Measurements from ENCODE around the gene TM7SF3.

Gene TM7SF3

DNA sequence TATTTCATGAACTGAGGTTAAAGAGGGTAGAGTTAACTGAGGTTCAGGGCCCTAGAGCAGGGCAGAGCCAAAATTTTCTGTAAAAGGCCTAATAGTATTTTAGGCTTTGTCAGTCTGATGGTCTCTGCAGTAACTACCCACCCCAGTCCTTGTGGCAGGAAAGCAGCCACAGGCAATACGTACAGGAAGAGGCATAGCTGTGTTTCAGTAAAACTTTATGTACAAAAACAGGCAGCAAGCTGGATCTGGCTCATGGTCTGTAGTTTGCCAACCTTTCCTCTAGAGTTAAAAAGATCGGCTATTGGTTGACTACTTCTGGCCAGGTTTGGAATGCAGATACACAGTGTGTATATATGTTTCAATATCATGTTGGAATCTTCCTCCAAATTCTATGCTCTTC is 17.2 kb downstream of the TM7SF3 start:
- no peak overlapping the region for H3K27ac ChIP-seq (ENCODE audit: low read length)
- no peaks in the 10 kb centered on the region for H4K20me1 ChIP-seq (ENCODE audit: insufficient read depth, low read length)
- H3K4me1 ChIP-seq (ENCODE audit: low read length) = peaks cover 9% of the 10 kb centered on the region; the same call in 1 of the 2 replicates
- no peak overlapping the region for H3K9ac ChIP-seq (ENCODE audit: low read length)
- no peaks in the 10 kb centered on the region for H3K27me3 ChIP-seq (ENCODE audit: low read depth, low read length)
- no peaks in the 10 kb centered on the region for H3K9me3 ChIP-seq (ENCODE audit: insufficient read depth, low read length)
- H3K36me3 ChIP-seq (replicated peaks; ENCODE audit: low read depth, low read length) = peaks cover 20% of the 10 kb centered on the region
- H3K79me2 ChIP-seq (ENCODE audit: low read length) = no peaks in the 10 kb centered on the region
- no peak overlapping the region for H3K4me2 ChIP-seq (ENCODE audit: low read length)
- H2AFZ ChIP-seq (ENCODE audit: low read depth, low read length) = no peak overlapping the region
- TF ChIP-seq, protein P1, sequence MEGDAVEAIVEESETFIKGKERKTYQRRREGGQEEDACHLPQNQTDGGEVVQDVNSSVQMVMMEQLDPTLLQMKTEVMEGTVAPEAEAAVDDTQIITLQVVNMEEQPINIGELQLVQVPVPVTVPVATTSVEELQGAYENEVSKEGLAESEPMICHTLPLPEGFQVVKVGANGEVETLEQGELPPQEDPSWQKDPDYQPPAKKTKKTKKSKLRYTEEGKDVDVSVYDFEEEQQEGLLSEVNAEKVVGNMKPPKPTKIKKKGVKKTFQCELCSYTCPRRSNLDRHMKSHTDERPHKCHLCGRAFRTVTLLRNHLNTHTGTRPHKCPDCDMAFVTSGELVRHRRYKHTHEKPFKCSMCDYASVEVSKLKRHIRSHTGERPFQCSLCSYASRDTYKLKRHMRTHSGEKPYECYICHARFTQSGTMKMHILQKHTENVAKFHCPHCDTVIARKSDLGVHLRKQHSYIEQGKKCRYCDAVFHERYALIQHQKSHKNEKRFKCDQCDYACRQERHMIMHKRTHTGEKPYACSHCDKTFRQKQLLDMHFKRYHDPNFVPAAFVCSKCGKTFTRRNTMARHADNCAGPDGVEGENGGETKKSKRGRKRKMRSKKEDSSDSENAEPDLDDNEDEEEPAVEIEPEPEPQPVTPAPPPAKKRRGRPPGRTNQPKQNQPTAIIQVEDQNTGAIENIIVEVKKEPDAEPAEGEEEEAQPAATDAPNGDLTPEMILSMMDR (IDR thresholded peaks at IDR 0.05; ENCODE audit: low read depth, low read length) = no peak
- TF ChIP-seq EZH2phosphoT487 (IDR thresholded peaks at IDR 0.05; ENCODE audit: low read depth) = no peak
- H3K4me3 ChIP-seq (ENCODE audit: low read length) = no peak overlapping the region

- no peak for TF ChIP-seq EZH2phosphoT487 (IDR thresholded peaks at IDR 0.05; ENCODE audit: low read depth)
- TF ChIP-seq, protein P1 (IDR thresholded peaks at IDR 0.05; ENCODE audit: low read depth, low read length) = no peak
- Histone ChIP-seq H4K20me1 (ENCODE audit: insufficient read depth, low read length) (no peaks in the 10 kb centered on the region), H3K36me3 (replicated peaks; ENCODE audit: low read depth, low read length) (peaks cover 22% of the 10 kb centered on the region), H3K9ac (ENCODE audit: low read length) (no peak overlapping the region), H3K9me3 (ENCODE audit: insufficient read depth, low read length) (no peaks in the 10 kb centered on the region), H3K79me2 (ENCODE audit: low read length) (no peaks in the 10 kb centered on the region), H3K4me2 (ENCODE audit: low read length) (no peak overlapping the region), H3K27ac (ENCODE audit: low read length) (no peak overlapping the region), H3K4me3 (ENCODE audit: low read length) (no peak overlapping the region), H3K4me1 (ENCODE audit: low read length) (peaks cover 9% of the 10 kb centered on the region; the same call in 1 of the 2 replicates), H2AFZ (ENCODE audit: low read depth, low read length) (no peak overlapping the region), H3K27me3 (ENCODE audit: low read depth, low read length) (no peaks in the 10 kb centered on the region)
Observed at GRCh38 chr12:26995706-26996105, 18.5 kb downstream of the TM7SF3 start.

GRCh38 chr12:26994109-26994508 is 20.1 kb downstream of the TM7SF3 start:
- no peaks in the 10 kb centered on the region for H3K9me3 ChIP-seq (ENCODE audit: insufficient read depth, low read length)
- no peaks in the 10 kb centered on the region for H3K79me2 ChIP-seq (ENCODE audit: low read length)
- no peak for TF ChIP-seq EZH2phosphoT487 (IDR thresholded peaks at IDR 0.05; ENCODE audit: low read depth)
- TF ChIP-seq, protein P1 (IDR thresholded peaks at IDR 0.05; ENCODE audit: low read depth, low read length) = no peak
- no peak overlapping the region for H3K4me3 ChIP-seq (ENCODE audit: low read length)
- peaks cover 9% of the 10 kb centered on the region; the same call in 1 of the 2 replicates for H3K4me1 ChIP-seq (ENCODE audit: low read length)
- H3K36me3 ChIP-seq (replicated peaks; ENCODE audit: low read depth, low read length) = peaks cover 17% of the 10 kb centered on the region
- no peak overlapping the region for H3K9ac ChIP-seq (ENCODE audit: low read length)
- no peaks in the 10 kb centered on the region for H4K20me1 ChIP-seq (ENCODE audit: insufficient read depth, low read length)
- no peaks in the 10 kb centered on the region for H3K27me3 ChIP-seq (ENCODE audit: low read depth, low read length)
- H3K27ac ChIP-seq (ENCODE audit: low read length) = no peak overlapping the region
- no peak overlapping the region for H2AFZ ChIP-seq (ENCODE audit: low read depth, low read length)
- H3K4me2 ChIP-seq (ENCODE audit: low read length) = no peak overlapping the region

- Histone ChIP-seq H3K79me2 (ENCODE audit: low read length) (no peaks in the 10 kb centered on the region), H2AFZ (ENCODE audit: low read depth, low read length) (no peak overlapping the region), H3K36me3 (replicated peaks; ENCODE audit: low read depth, low read length) (peaks cover 12% of the 10 kb centered on the region), H3K4me2 (ENCODE audit: low read length) (no peak overlapping the region), H3K4me1 (ENCODE audit: low read length) (no peaks in the 10 kb centered on the region), H3K9me3 (ENCODE audit: insufficient read depth, low read length) (no peaks in the 10 kb centered on the region), H3K27ac (ENCODE audit: low read length) (no peak overlapping the region), H3K27me3 (ENCODE audit: low read depth, low read length) (no peaks in the 10 kb centered on the region), H3K9ac (ENCODE audit: low read length) (no peak overlapping the region), H3K4me3 (ENCODE audit: low read length) (no peak overlapping the region), H4K20me1 (ENCODE audit: insufficient read depth, low read length) (no peaks in the 10 kb centered on the region)
- no peak for TF ChIP-seq EZH2phosphoT487 (IDR thresholded peaks at IDR 0.05; ENCODE audit: low read depth)
- TF ChIP-seq, protein P1 (IDR thresholded peaks at IDR 0.05; ENCODE audit: low read depth, low read length) = no peak
Observed at GRCh38 chr12:26991826-26992225, 22.4 kb downstream of the TM7SF3 start.
